Measurements from ENCODE around the gene LRRC47.

DNA sequence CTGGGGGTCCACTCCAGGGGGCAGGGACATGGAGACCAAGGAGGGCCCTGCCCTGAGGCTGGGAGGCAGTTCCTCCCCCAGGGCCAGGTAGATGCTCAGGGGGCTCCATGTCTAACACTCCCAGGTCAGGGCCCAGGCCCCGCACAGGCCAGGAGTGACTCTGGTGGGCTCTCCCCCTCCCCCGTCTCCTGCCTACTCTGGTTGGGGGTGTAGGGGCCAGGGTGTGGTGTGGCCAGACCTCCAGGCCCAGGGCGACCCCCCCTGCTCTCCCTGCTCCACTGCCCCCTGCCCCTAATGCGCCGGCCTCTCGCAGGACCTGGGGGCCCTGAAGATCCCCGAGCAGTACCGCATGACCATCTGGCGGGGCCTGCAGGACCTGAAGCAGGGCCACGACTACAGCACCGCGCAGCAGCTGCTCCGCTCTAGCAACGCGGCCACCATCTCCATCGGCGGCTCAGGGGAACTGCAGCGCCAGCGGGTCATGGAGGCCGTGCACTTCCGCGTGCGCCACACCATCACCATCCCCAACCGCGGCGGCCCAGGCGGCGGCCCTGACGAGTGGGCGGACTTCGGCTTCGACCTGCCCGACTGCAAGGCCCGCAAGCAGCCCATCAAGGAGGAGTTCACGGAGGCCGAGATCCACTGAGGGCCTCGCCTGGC, 63.7 kb downstream of the LRRC47 start:
- no peak for TF ChIP-seq CTCF (IDR thresholded peaks at IDR 0.05)
- TF ChIP-seq EP300 (IDR thresholded peaks at IDR 0.05), result no peak
- TF ChIP-seq POLR2A (IDR thresholded peaks at IDR 0.05), result no peak

Measured in stomach (tissue), 4 donors.